Activated CD4-positive, alpha-beta T cell treated with anti-CD3 and anti-CD28 coated beads, Interleukin-2, amount 10 ng/mL, durations not matched to agents 24 days and 14 days (primary cell): ENCODE data around the gene ARHGEF7. TPM values are rescaled to one million over a fixed set of nuclear protein-coding genes. Genes with fewer than 3 reads are reported as not detected.

ENCODE experiments used
- DNase-seq: peaks from one replicate; pipeline ENCODE4 v3.0.0; 2022
- H3K27ac Mint-ChIP-seq: one replicate; pipeline ENCODE4 v1.8.0; 2022; ENCODE audit warnings: mild to moderate bottlenecking, mixed read lengths
- H3K27me3 Mint-ChIP-seq: one replicate; pipeline ENCODE4 v1.8.0; 2022; ENCODE audit warnings: mixed read lengths
- H3K36me3 Mint-ChIP-seq: one replicate; pipeline ENCODE4 v1.8.0; 2022; ENCODE audit warnings: low read depth, mild to moderate bottlenecking, mixed read lengths
- H3K4me1 Mint-ChIP-seq: one replicate; pipeline ENCODE4 v1.8.0; 2021; ENCODE audit warnings: mixed read lengths
- H3K4me3 Mint-ChIP-seq: one replicate; pipeline ENCODE4 v1.8.0; 2022; ENCODE audit warnings: mild to moderate bottlenecking, moderate library complexity, mixed read lengths
- H3K9me3 Mint-ChIP-seq: one replicate; pipeline ENCODE4 v1.8.0; 2021; ENCODE audit warnings: mixed read lengths
- intact Hi-C: fragments of 100-400 bp; cut with micrococcal nuclease; formaldehyde crosslinking; loops from one replicate; pipeline ENCODE4 v1.15.1; 2023
- total RNA-seq: library from RNA; stranded (reverse); gene quantifications from 2 replicates; pipeline ENCODE4 v1.2.3, GENCODE V29; 2022

ARHGEF7 gene
- total RNA-seq, 1 donor from 2014 or later = 69.3 TPM

DNA sequence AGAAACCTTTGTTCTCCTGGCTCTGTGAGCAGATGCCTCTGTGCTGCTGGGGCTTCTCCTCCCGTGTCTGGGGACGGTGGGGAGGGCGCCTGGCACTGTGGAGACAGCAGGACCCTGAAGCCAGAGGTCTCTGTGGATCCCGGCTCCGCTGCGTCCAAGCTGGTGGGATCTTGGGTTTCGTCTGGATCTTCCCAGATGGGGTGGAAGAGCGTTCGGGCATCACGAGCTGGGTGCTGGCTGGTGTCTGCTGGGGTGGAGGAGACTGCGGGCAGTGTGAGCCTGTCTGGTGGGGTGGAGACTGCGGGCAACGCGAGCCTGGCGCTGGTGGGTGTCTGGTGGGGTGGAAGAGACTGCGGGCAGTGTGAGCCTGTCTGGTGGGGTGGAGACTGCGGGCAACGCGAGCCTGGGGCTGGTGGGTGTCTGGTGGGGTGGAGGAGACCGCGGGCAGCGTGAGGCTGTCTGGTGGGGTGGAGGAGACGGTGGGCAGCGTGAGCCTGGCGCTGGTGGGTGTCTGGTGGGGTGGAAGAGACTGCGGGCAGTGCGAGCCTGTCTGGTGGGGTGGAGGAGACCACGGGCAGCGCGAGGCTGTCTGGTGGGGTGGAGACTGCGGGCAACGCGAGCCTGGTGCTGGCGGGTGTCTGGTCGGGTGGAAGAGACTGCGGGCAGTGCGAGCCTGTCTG is 211.0 kb downstream of the ARHGEF7 start:
- intact Hi-C loops = no loop called here
- no peaks in the 10 kb centered on the region for H3K27me3 Mint-ChIP-seq
- H3K9me3 Mint-ChIP-seq = no peaks in the 10 kb centered on the region
- H3K36me3 Mint-ChIP-seq = no peaks in the 10 kb centered on the region
- H3K4me1 Mint-ChIP-seq = peaks cover 3% of the 10 kb centered on the region
- H3K4me3 Mint-ChIP-seq = no peak overlapping the region
- DNase-seq = no peak
- H3K27ac Mint-ChIP-seq = no peak overlapping the region

DNA sequence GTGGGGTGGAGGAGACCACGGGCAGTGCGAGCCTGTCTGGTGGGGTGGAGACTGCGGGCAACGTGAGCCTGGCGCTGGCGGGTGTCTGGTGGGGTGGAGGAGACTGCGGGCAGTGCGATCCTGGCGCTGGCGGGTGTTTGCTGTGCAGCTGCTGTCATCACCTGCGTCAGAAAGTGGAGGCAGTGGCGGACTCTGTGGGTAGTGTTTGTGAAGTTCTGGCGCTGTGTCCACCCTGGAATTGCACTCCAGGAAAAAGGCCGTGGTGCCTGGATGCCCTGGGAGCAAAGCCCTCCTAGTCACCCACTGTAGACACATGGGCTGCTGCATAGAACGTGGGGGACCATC is 211.5 kb downstream of the ARHGEF7 start:
- no peak overlapping the region for H3K27ac Mint-ChIP-seq
- H3K4me3 Mint-ChIP-seq = no peak overlapping the region
- DNase-seq = no peak
- H3K9me3 Mint-ChIP-seq = no peaks in the 10 kb centered on the region
- no peaks in the 10 kb centered on the region for H3K27me3 Mint-ChIP-seq
- no peaks in the 10 kb centered on the region for H3K36me3 Mint-ChIP-seq
- H3K4me1 Mint-ChIP-seq = peaks cover 3% of the 10 kb centered on the region
- intact Hi-C loops = no loop called here

- intact Hi-C loops = no loop called here
- no peak for DNase-seq
- Mint-ChIP-seq H3K27me3 (peaks cover 2% of the 10 kb centered on the region), H3K4me3 (no peak overlapping the region), H3K9me3 (no peaks in the 10 kb centered on the region), H3K4me1 (peaks cover 3% of the 10 kb centered on the region), H3K36me3 (no peaks in the 10 kb centered on the region), H3K27ac (no peak overlapping the region)
Observed at GRCh38 chr13:111326981-111327642, 212.0 kb downstream of the ARHGEF7 start.

DNA sequence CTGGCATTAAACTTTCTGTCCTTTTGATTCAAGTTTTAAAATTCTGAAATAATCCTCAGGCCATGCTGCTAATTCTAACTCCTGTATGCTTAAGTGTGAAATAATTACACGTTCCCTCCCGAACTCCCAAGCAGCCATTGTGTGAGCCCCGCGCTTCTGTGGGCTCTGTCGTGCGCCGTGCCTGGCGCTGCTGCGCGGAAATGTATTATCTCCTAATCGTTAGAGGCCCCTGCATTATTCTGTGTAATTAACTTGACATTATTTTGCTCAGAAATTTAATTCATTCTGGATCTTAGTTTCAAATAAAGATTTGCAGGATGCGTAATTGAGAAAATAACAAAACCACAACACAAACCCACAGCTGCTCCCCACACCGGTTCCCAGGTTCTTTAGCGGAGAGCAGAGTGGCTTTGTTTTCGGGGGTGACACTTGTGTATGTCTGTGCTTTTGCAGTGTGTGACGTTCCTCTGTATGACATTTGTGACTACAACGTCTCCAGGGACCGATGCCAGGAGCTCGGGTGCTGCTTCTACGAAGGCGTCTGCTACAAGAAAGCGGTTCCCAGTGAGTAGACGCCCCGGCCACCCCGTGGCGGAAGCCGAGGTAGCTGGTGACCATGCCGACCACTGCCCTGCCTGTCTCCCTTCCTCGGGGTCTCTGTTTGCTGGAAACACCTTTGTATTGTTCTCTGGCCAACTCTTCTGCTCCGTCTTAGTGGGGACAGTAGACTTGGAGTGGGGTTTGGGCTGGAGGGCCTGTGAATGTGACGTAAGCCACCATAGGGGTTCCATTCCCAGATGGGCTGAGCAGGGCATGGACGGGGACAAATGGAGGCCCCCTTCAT is 212.8 kb downstream of the ARHGEF7 start:
- Mint-ChIP-seq H3K9me3 (no peaks in the 10 kb centered on the region), H3K4me3 (no peak overlapping the region), H3K36me3 (no peaks in the 10 kb centered on the region), H3K27me3 (peaks cover 2% of the 10 kb centered on the region), H3K4me1 (peaks cover 3% of the 10 kb centered on the region), H3K27ac (no peak overlapping the region)
- intact Hi-C loops = no loop called here
- no peak for DNase-seq

GRCh38 chr13:111328574-111329410 is 213.7 kb downstream of the ARHGEF7 start:
- H3K27me3 Mint-ChIP-seq = peaks cover 2% of the 10 kb centered on the region
- no peaks in the 10 kb centered on the region for H3K36me3 Mint-ChIP-seq
- H3K27ac Mint-ChIP-seq = no peak overlapping the region
- no peaks in the 10 kb centered on the region for H3K9me3 Mint-ChIP-seq
- H3K4me1 Mint-ChIP-seq = peaks cover 2% of the 10 kb centered on the region
- peak; percentile 46 for DNase-seq
- intact Hi-C loops = no loop called here
- no peak overlapping the region for H3K4me3 Mint-ChIP-seq

- intact Hi-C loops = no loop called here
- Mint-ChIP-seq H3K4me3 (no peak overlapping the region), H3K27ac (no peak overlapping the region), H3K36me3 (no peaks in the 10 kb centered on the region), H3K4me1 (no peaks in the 10 kb centered on the region), H3K9me3 (no peaks in the 10 kb centered on the region), H3K27me3 (peaks cover 2% of the 10 kb centered on the region)
- DNase-seq = no peak
Observed at GRCh38 chr13:111329641-111330040, 214.5 kb downstream of the ARHGEF7 start.

DNA sequence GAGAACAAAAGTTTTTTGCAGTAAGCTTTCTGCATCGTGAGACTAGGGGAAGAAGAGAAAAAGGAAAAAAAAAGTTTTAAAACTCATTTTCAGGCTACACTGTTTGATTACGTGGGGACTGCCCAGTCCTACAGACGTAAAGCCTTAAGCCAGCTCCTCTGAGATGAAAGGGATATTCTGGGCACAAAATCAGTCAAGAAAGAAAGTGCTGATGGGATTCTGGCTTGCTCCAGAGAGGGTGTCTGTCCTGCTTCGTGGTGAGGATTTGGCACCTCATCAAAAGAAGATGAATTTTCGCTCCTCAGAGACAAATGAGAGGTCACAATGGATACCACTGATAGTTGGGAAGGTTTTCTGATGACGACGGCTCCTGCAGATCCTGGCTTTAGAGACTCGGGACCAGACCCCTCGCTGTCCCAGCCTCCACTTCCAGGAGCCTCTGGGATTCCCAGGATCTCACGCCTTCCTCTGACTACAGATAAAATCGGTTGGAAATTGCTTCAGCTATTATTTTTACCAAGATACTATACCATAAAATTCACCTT is 215.0 kb downstream of the ARHGEF7 start:
- Mint-ChIP-seq H3K4me1 (no peaks in the 10 kb centered on the region), H3K4me3 (no peak overlapping the region), H3K27ac (no peak overlapping the region), H3K27me3 (peaks cover 2% of the 10 kb centered on the region), H3K9me3 (no peaks in the 10 kb centered on the region), H3K36me3 (no peaks in the 10 kb centered on the region)
- intact Hi-C loops = no loop called here
- DNase-seq = peak; percentile 42

DNA sequence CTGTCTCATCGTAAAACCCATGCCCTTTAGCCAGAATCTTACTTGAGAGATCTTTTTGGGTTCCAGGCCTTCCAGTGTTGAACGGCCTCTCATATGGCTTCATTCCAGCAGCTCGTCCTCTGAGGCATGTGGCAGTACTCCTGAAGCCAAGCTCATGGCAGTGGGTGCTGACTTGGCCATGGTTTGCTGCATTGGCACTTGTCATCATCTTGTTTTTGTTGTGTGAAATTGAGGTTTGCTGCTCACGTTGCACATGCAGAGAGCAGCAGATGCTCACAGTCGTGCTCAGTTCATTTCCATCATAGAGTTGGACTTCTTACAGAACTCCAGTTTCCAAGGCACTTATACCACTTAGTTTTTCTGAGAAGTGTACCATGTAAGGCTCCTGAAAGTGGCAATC is 220.2 kb downstream of the ARHGEF7 start:
- Mint-ChIP-seq H3K4me1 (no peaks in the 10 kb centered on the region), H3K27me3 (peaks cover 2% of the 10 kb centered on the region), H3K27ac (no peak overlapping the region), H3K36me3 (no peaks in the 10 kb centered on the region), H3K4me3 (no peak overlapping the region), H3K9me3 (no peaks in the 10 kb centered on the region)
- intact Hi-C loops = no loop called here
- peak; percentile 24 for DNase-seq

- no peaks in the 10 kb centered on the region for H3K36me3 Mint-ChIP-seq
- H3K4me1 Mint-ChIP-seq = no peaks in the 10 kb centered on the region
- no peak overlapping the region for H3K27ac Mint-ChIP-seq
- no peak for DNase-seq
- H3K9me3 Mint-ChIP-seq = no peaks in the 10 kb centered on the region
- intact Hi-C loops = no loop called here
- peaks cover 2% of the 10 kb centered on the region for H3K27me3 Mint-ChIP-seq
- H3K4me3 Mint-ChIP-seq = no peak overlapping the region
Observed at GRCh38 chr13:111336666-111337065, 221.6 kb downstream of the ARHGEF7 start.

GRCh38 chr13:111337206-111337605 is 222.1 kb downstream of the ARHGEF7 start:
- no peak for DNase-seq
- Mint-ChIP-seq H3K9me3 (no peaks in the 10 kb centered on the region), H3K4me1 (no peaks in the 10 kb centered on the region), H3K36me3 (no peaks in the 10 kb centered on the region), H3K27me3 (no peaks in the 10 kb centered on the region), H3K4me3 (no peak overlapping the region), H3K27ac (no peak overlapping the region)
- intact Hi-C loops = no loop called here

DNA sequence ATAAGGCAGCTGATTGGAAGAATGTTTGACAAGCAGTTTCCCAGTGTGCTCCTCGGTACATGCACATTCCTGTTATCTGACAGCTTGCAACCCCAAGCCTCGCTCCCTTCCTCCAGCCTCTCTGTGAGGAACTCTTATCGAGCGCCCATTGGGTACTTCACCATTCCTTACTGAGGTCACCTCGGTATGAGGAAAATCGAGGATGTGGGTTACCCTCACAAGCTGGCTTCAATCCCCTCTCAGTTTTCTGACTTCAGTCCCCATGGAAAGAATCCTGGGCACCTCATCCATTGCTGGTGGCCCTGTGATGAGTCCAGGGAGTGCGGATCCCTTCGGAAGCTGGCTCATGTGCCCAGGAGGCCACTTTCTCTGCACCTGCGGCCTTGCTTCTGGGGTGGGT is 222.6 kb downstream of the ARHGEF7 start:
- no peak overlapping the region for H3K27ac Mint-ChIP-seq
- intact Hi-C loops = no loop called here
- DNase-seq = no peak
- H3K27me3 Mint-ChIP-seq = no peaks in the 10 kb centered on the region
- H3K4me1 Mint-ChIP-seq = no peaks in the 10 kb centered on the region
- H3K4me3 Mint-ChIP-seq = no peak overlapping the region
- no peaks in the 10 kb centered on the region for H3K9me3 Mint-ChIP-seq
- no peaks in the 10 kb centered on the region for H3K36me3 Mint-ChIP-seq

DNA sequence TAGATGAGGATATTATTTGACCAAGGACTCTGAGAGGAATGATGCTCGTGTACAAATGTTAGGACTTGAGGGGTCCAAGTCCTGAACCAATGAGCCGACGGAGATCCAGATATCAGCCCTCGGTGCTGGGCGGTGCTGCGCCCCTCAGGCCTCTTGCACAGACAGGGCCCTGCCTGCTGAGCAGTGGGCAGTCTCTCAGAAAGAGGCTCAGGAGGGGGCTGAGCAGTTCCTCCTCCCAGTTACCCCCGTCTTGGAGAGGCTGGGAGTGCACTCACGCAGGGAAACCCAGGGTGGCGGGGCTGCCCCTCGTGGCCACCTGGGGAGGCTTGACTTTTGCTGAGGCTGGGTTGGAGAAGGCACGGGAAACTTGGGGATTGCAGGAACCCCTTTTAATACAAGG is 223.7 kb downstream of the ARHGEF7 start:
- H3K27me3 Mint-ChIP-seq = no peaks in the 10 kb centered on the region
- no peaks in the 10 kb centered on the region for H3K4me1 Mint-ChIP-seq
- DNase-seq = no peak
- H3K9me3 Mint-ChIP-seq = no peaks in the 10 kb centered on the region
- intact Hi-C loops = no loop called here
- no peak overlapping the region for H3K4me3 Mint-ChIP-seq
- no peaks in the 10 kb centered on the region for H3K36me3 Mint-ChIP-seq
- no peak overlapping the region for H3K27ac Mint-ChIP-seq

GRCh38 chr13:111339366-111340143 is 224.4 kb downstream of the ARHGEF7 start:
- peak; percentile 30 for DNase-seq
- no peaks in the 10 kb centered on the region for H3K4me1 Mint-ChIP-seq
- H3K4me3 Mint-ChIP-seq = no peak overlapping the region
- H3K27me3 Mint-ChIP-seq = no peaks in the 10 kb centered on the region
- intact Hi-C loops = no loop called here
- no peaks in the 10 kb centered on the region for H3K36me3 Mint-ChIP-seq
- H3K9me3 Mint-ChIP-seq = no peaks in the 10 kb centered on the region
- H3K27ac Mint-ChIP-seq = no peak overlapping the region
